H1 (cell line): ENCODE results near the gene MRPS14.

ENCODE experiments used
- CHD7 ChIP-seq: fragments of 300-600 bp; sonication (generic); IDR thresholded peaks from 2 replicates; pipeline ENCODE4 v1.7.1; 2012; ENCODE audit warnings: low read length, moderate library complexity, mild to moderate bottlenecking, inconsistent platforms; ENCODE audit not compliant: insufficient replicate concordance
- CTCF ChIP-seq, 3 experiments: IDR thresholded peaks; 1 replicate in 2 of 3; 2 replicates in 1 of 3; pipeline versions ENCODE4 v1.5.1 to v1.6.1; 2011; ENCODE audit warnings: low read length in 3 of 3, mild to moderate bottlenecking in 3 of 3, inconsistent platforms in 2 of 3, low read depth in 1 of 3, moderate library complexity in 1 of 3; ENCODE audit not compliant: insufficient read depth in 1 of 3; ENCODE audit errors: control extremely low read depth in 1 of 3
- EGR1 ChIP-seq: IDR thresholded peaks from 2 replicates; pipeline ENCODE4 v1.6.1; 2011; ENCODE audit warnings: low read depth, low read length, borderline replicate concordance
- JUN ChIP-seq: IDR thresholded peaks from 2 replicates; pipeline ENCODE4 v1.6.1; 2011; ENCODE audit warnings: low read depth, mild to moderate bottlenecking, improper control_type of control experiment, low read length
- RNF2 ChIP-seq: fragments of 200-900, 300-1000 bp; sonication (generic); IDR thresholded peaks from 2 replicates; pipeline ENCODE4 v1.7.1; 2016; ENCODE audit warnings: borderline replicate concordance, low read depth, mild to moderate bottlenecking, antibody characterized with exemption, low read length; ENCODE audit not compliant: poor library complexity, severe bottlenecking; ENCODE audit errors: missing control alignments
- SRF ChIP-seq: IDR thresholded peaks from 2 replicates; pipeline ENCODE4 v1.6.1; 2011; ENCODE audit warnings: mild to moderate bottlenecking, low read depth, low read length, moderate library complexity
- TCF12 ChIP-seq: IDR thresholded peaks from 2 replicates; pipeline ENCODE4 v1.6.1; 2011; ENCODE audit warnings: low read depth, mild to moderate bottlenecking, low read length

- TF ChIP-seq CTCF (IDR thresholded peaks at IDR 0.05; ENCODE audit: control extremely low read depth in 1 of 3, insufficient read depth in 1 of 3, low read depth in 1 of 3, low read length in 3 of 3) = no peak
- TF ChIP-seq EGR1 = no peak
- TF ChIP-seq RNF2 = no peak
- no peak for TF ChIP-seq JUN
- TF ChIP-seq TCF12 = no peak
- TF ChIP-seq CHD7 = no peak
- no peak for TF ChIP-seq SRF
Observed at GRCh38 chr1:174968750-174969244, 54.4 kb downstream of the MRPS14 start.
